Cardiac muscle cell (in vitro differentiated cells and primary cell): ENCODE data around the gene SZRD1. TPM values are rescaled to one million over a fixed set of nuclear protein-coding genes. Genes with fewer than 3 reads are reported as not detected.
"Not testable (repeated sequence)": the region's sequence is repeated elsewhere in the genome, so short reads cannot be mapped to it uniquely, and the experiment has no call there.

ENCODE experiments used
- DNase-seq, 2 donors: peaks; one replicate each; pipeline versions ENCODE4 v3.0.0 to v3.0.0-alpha.2; 2010 to 2017; ENCODE audit warnings: low read depth in 1 of 2, low spot score in 1 of 2
- H3K27ac ChIP-seq: fragments of 200-600 bp; sonication (generic); 2 replicates; pipeline ENCODE4 v1.5.1; 2016
- H3K27me3 ChIP-seq: fragments of 200-600 bp; sonication (generic); 2 replicates; pipeline ENCODE4 v1.6.0; 2016; ENCODE audit warnings: control low read depth
- H3K36me3 ChIP-seq: fragments of 200-600 bp; sonication (generic); 2 replicates; pipeline ENCODE4 v1.5.1; 2016; ENCODE audit warnings: control low read depth
- H3K4me1 ChIP-seq: fragments of 200-600 bp; sonication (generic); 2 replicates; pipeline ENCODE4 v1.8.1; 2017; ENCODE audit warnings: low read depth, mild to moderate bottlenecking, mixed run types
- H3K4me3 ChIP-seq: fragments of 200-600 bp; sonication (generic); 2 replicates; pipeline ENCODE4 v1.5.1; 2016; ENCODE audit warnings: mild to moderate bottlenecking
- H3K9me3 ChIP-seq: fragments of 200-600 bp; sonication (generic); 2 replicates; pipeline ENCODE4 v1.5.1; 2017; ENCODE audit warnings: low read depth, mild to moderate bottlenecking, control low read depth
- polyA plus RNA-seq: library from polyadenylated mRNA; unstranded; fragments of >200 nt; fragmentation: Nextera tagmentation; extraction: Ambion mirVana; gene quantifications from 2 replicates; pipeline ENCODE4 v1.2.1, GENCODE V29; 2016
- total RNA-seq: library from RNA; depleted of rRNA; stranded (reverse); fragments of >200 nt; gene quantifications from 2 replicates; pipeline ENCODE4 v1.2.3, GENCODE V29; 2016
- TF ChIP-seq, protein P1 (sequence below): IDR thresholded peaks from 2 replicates; pipeline ENCODE4 v1.5.1; 2012; ENCODE audit warnings: low read depth, mild to moderate bottlenecking, low read length

The SZRD1 gene
- total and polyA plus RNA-seq, 2 experiments from 2014 or later, result 53.1 to 81.7 TPM

DNA sequence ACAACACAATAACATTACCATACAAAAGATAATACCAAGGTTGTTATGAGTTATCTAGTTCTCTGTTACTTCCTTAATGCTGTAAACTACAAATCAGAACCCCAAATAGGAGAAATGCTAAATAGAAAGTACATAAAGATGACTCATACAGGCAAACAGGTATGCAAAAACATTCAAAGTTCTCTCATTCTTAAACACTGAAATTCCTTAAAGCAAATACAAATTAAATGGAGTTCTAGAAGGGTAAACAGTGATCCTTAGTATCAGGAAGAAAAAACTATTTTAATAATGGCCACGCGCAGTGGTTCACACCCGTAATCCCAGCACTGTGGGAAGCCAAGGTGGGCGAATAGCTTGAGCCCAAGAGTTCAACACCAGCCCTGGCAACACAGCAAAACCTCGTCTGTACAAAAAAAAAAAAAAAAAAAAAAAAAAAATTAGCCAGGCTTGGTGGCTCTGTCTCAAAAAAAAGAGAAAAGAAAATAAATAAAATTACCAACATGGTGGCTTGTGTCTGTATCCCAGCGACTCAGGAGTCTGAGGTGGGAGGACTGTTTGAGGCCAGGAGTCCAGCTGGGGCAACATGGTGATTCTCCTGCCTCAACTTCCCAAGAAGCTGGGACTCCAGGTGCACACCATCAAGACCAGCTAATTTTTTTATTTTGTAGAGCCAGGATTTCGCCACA is 32.2 kb upstream of the SZRD1 start:
- TF ChIP-seq, protein P1, sequence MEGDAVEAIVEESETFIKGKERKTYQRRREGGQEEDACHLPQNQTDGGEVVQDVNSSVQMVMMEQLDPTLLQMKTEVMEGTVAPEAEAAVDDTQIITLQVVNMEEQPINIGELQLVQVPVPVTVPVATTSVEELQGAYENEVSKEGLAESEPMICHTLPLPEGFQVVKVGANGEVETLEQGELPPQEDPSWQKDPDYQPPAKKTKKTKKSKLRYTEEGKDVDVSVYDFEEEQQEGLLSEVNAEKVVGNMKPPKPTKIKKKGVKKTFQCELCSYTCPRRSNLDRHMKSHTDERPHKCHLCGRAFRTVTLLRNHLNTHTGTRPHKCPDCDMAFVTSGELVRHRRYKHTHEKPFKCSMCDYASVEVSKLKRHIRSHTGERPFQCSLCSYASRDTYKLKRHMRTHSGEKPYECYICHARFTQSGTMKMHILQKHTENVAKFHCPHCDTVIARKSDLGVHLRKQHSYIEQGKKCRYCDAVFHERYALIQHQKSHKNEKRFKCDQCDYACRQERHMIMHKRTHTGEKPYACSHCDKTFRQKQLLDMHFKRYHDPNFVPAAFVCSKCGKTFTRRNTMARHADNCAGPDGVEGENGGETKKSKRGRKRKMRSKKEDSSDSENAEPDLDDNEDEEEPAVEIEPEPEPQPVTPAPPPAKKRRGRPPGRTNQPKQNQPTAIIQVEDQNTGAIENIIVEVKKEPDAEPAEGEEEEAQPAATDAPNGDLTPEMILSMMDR, result no peak
- Histone ChIP-seq H3K27me3 (no peaks in the 10 kb centered on the region), H3K4me1 (no peaks in the 10 kb centered on the region), H3K27ac (no peak overlapping the region), H3K4me3 (no peak overlapping the region), H3K36me3 (no peaks in the 10 kb centered on the region), H3K9me3 (no peaks in the 10 kb centered on the region)
- no peak for DNase-seq

DNA sequence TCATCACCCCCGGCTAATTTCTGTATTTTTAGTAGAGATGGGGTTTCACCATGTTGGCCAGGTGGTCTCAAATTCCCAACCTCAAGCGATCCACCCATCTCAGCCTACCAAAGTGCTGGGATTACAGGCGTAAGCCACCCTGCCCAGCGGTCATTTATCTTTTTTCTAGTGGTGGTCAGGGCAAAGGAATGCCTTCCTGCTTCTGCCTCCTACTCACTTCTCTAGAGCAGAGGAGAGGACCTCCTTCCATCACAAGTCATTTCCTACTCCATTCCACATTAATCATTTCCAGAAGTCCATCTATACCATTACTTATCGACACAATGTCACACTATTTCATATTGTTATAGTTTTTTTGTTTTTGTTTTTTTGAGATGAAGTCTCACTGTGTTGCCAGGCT is 28.1 kb upstream of the SZRD1 start:
- TF ChIP-seq, protein P1, result no peak

DNA sequence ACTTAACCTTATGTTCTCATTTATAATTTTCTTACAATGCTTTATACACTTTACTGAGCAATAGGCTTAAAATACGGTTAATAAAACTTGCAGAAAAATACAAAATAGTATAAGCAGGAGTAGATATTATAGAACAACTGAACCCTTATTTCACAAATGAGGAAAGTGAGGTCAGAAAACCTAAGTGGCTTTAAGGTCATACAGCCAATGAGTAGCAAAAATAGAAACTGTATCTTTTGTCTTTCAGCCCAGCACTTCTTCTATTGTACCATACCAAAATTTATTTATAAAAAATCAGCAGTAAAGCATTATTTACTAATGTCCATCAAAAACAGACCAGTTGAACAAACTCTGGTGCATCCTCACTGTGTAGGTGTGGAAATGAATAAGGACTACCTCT is 26.4 kb upstream of the SZRD1 start:
- no peaks in the 10 kb centered on the region for H3K36me3 ChIP-seq
- no peak overlapping the region for H3K4me3 ChIP-seq
- TF ChIP-seq, protein P1, result no peak
- no peak overlapping the region for H3K27ac ChIP-seq
- peaks cover 5% of the 10 kb centered on the region for H3K4me1 ChIP-seq
- no peaks in the 10 kb centered on the region for H3K9me3 ChIP-seq
- no peak for DNase-seq
- H3K27me3 ChIP-seq, result no peaks in the 10 kb centered on the region

More for the DNA sequence above, 28.1 kb upstream of the SZRD1 start:
- Histone ChIP-seq H3K27me3 (no peaks in the 10 kb centered on the region), H3K36me3 (no peaks in the 10 kb centered on the region), H3K27ac (no peak overlapping the region), H3K4me1 (peaks cover 5% of the 10 kb centered on the region), H3K4me3 (no peak overlapping the region), H3K9me3 (no peaks in the 10 kb centered on the region)
- no peak for DNase-seq

DNA sequence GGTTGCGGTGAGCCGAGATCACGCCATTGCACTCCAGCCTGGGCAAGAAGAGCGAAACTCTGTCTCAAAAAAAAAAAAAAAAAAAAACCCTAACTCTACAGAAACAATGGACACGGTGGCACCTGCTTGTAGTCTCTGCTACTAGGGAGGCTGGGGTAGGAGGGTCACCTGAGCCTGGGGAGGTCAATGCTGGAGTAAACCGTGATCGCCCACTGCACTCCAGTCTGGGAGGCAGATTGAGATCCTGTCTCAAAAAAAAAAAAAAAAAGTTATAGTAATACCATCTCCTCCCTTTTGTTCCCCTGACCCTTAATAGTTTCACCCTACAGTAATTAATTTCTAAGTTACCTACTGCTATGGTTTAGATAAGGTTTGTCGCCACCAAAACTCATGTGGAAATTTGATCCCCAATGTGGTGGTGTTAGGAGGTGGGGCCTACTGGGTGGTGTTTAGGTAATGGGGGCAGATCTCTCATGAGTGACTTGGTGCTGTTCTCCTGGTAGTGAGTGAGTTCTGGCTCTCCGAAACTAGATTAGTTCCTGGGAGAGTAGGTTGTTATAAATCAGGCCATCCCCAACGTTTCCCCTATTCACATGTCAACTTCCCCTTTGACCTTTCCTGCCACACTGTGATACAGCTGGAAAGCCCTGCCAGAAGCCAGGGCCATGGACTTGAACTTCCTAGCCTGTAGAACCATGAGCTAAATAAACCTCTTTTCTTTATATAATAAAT is 24.5 kb upstream of the SZRD1 start:
- H3K9me3 ChIP-seq, result no peaks in the 10 kb centered on the region
- no peak overlapping the region for H3K4me3 ChIP-seq
- no peaks in the 10 kb centered on the region for H3K27me3 ChIP-seq
- TF ChIP-seq, protein P1, result no peak
- H3K4me1 ChIP-seq, result peaks cover 5% of the 10 kb centered on the region
- DNase-seq, result no peak
- H3K36me3 ChIP-seq, result no peaks in the 10 kb centered on the region
- no peak overlapping the region for H3K27ac ChIP-seq

DNA sequence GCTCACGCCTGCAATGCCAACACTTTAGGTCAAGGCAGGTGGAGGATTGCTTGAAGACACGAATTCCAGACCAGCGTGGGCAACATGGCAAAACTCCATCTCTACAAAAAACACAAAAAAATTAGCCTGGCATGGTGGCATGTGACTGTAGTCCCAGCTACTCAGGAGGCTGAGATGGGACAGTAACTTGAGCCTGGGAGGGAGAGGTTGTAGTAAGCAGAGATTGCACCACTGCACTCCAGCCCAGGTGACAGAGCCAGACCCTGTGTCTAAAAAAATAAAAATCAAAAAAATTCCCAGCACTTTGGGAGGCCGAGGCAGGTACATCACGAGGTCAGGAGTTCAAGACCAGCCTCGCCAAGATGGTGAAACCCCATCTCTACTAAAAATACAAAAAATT is 23.8 kb upstream of the SZRD1 start:
- not testable (repeated sequence) for H3K4me3 ChIP-seq, H3K36me3 ChIP-seq, H3K27me3 ChIP-seq, H3K4me1 ChIP-seq, H3K27ac ChIP-seq, H3K9me3 ChIP-seq, DNase-seq
